NCI-H2171 treated with DMSO at 0.1 percent for 48 hours (cell line): ENCODE measurements around the gene ARL5C.
"Not testable (repeated sequence)": the region's sequence is repeated elsewhere in the genome, so short reads cannot be mapped to it uniquely, and the experiment has no call there.

Experiments used
- DNase-seq: peaks from one replicate; lab custom pipeline; 2025; lab: John Stamatoyannopoulos, UW

The ARL5C gene

GRCh38 chr17:39194089-39194984, 28.4 kb upstream of the ARL5C start:
- no peak for DNase-seq

- DNase-seq: no peak
Measured at GRCh38 chr17:39193346-39193745, 27.4 kb upstream of the ARL5C start.

- DNase-seq: no peak
Measured at GRCh38 chr17:39192901-39193300, 26.9 kb upstream of the ARL5C start.

- DNase-seq: no peak
Measured at GRCh38 chr17:39191750-39192510, 26.0 kb upstream of the ARL5C start.

- DNase-seq: no peak
Measured at GRCh38 chr17:39187152-39187830, 21.3 kb upstream of the ARL5C start.

GRCh38 chr17:39186481-39187002, 20.6 kb upstream of the ARL5C start:
- no peak for DNase-seq

- DNase-seq: no peak
Measured at GRCh38 chr17:39183720-39184119, 17.8 kb upstream of the ARL5C start.

GRCh38 chr17:39183045-39183444, 17.1 kb upstream of the ARL5C start:
- DNase-seq: no peak

- no peak for DNase-seq
Measured at GRCh38 chr17:39181303-39181702, 15.3 kb upstream of the ARL5C start.

GRCh38 chr17:39178536-39178935, 12.6 kb upstream of the ARL5C start:
- no peak for DNase-seq

GRCh38 chr17:39177256-39177655, 11.3 kb upstream of the ARL5C start:
- no peak for DNase-seq

- no peak for DNase-seq
Measured at GRCh38 chr17:39175695-39176093, 9.7 kb upstream of the ARL5C start.

- peak; percentile 77 for DNase-seq
Measured at GRCh38 chr17:39174920-39175694, 9.1 kb upstream of the ARL5C start.

- DNase-seq: no peak
Measured at GRCh38 chr17:39173526-39174274, 7.7 kb upstream of the ARL5C start.

GRCh38 chr17:39173080-39173479, 7.1 kb upstream of the ARL5C start:
- no peak for DNase-seq

GRCh38 chr17:39171933-39172332, 6.0 kb upstream of the ARL5C start:
- no peak for DNase-seq

GRCh38 chr17:39170558-39170957, 4.6 kb upstream of the ARL5C start:
- no peak for DNase-seq

- peak; percentile 20 for DNase-seq
Measured at GRCh38 chr17:39170109-39170508, 4.1 kb upstream of the ARL5C start.

- no peak for DNase-seq
Measured at GRCh38 chr17:39169518-39169917, 3.6 kb upstream of the ARL5C start.

GRCh38 chr17:39169101-39169500, 3.1 kb upstream of the ARL5C start:
- DNase-seq: no peak

GRCh38 chr17:39168503-39168902, 2.5 kb upstream of the ARL5C start:
- not testable (repeated sequence) for DNase-seq
